ENCODE data around the gene COL23A1.
"Not testable (repeated sequence)": the region's sequence is repeated elsewhere in the genome, so short reads cannot be mapped to it uniquely, and the experiment has no call there.

The COL23A1 gene

DNA sequence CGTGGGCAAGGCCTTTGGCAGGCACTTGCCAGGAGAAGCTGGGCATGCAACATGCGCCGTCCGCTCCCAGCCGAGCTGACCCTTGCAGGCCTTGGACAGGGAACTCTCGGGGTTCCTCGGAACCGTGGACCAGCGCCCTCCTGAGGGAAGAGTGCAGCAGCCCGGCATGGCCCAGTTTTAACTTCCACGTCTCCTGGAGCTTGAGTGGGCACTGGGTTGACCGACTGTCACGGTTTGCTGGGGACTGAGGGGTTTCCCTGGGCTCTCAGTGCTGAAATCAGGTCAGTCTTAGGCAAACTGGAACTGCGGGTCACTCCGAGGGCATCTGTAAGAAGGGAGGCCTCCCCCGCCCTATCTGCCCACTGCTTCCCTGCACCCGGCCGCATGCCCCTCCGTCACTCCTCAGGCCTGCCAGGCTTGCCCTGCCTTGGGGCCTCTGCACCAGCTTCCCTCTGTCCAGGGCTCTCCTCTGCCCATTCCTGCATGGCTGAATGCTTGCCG, 270.6 kb downstream of the COL23A1 start:
- DNase-seq (ENCODE audit: low read depth) = no peak

DNA sequence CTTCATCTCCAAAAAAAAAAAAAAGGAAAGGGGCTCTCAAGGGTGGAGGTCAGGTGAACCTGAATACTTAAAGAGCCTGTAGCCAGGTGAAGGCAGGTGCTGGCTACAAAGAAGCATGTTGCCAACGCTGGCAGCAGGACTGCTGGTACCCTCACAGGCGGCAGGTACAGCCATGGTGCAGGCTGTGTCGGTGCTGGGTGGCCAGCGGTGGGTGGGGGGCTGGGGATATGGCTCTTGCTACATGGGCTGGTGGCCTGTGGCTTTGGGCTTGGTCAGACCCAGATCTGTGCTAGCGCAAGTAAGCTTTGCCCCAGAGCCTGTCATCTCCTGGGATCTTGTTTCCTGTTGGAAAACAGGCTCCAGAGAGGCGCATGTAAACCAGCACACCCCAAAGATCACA, 271.3 kb downstream of the COL23A1 start:
- no peak for DNase-seq (ENCODE audit: low read depth)

DNA sequence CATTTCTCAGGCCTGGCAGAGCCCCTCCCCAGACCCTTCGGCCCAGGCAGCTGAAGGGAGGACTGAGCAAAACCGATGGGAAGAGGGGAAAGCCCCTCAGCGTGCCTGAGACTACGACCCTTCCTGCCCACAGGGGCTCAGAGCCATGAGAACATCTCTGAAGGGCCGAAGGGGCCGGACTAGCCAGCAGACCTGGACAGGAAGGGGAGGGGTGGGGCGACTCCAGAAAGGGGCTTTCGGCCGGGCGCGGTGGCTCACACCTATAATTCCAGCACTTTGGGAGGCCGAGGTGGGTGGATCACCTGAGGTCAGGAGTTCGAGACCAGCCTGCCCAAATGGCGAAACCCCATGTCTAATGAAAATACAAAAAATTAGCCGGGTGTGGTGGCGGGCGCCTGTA, 271.8 kb downstream of the COL23A1 start:
- no peak for DNase-seq (ENCODE audit: low read depth)

DNA sequence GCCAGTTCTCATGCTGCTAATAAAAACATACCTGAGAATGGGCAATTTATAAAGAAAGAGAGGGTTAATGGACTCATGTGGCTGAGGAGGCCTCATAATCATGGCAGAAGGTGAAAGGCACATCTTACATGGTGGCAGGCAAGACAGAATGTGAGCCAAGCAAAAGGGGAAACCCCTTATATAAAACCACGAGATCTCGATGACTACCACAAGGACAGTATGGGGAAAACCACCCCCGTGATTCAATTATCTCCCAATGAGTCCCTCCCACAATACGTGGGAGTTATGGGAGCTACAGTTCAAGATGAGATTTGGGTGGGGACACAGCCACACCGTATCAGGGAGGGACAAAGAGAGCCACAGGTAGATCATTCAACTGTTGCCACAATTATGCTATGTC, 272.5 kb downstream of the COL23A1 start:
- DNase-seq (ENCODE audit: low read depth) = not testable (repeated sequence)

DNA sequence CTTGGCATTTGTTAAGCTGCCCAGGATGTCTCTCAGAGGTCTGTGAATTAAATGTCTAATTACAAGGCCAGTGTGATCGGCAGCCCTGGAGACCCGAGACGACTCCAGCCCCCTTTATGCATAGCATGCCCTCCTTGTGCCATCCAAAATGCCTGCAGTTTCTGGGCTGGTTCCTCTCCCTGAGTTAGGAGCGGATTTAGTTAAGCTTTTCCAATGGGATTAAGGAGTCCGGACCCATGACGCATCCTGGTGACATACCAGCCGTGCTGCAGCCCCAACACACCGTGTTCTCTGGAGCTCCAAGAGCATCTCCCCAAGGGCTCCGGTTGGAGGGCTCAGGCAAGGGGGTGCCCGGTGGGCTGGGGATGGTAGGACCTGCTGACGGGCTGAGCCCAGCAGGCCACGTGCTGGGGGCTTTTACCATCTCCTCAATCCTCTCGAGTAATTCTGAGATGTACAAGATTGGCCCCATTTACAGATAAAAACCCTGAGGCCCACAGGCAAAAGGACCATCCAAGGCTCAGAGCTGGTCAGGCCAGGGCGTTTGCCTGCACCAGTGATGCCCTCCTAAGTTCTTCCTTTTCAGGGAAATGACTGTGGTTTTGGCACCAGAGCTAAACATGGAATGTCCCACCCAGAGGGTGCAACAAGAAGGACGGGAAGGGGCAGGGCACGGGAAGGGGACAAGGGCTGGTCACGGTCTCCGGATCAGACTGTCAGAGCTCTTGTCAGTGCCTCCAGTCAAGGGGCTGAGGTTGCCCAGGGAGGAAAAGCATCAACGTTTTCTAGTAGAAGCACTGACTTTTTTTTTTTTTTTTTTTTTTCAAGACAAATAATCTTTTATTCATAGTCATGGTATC, 275.0 kb downstream of the COL23A1 start:
- no peak for DNase-seq (ENCODE audit: low read depth)

GRCh38 chr5:178314061-178314660, 276.0 kb downstream of the COL23A1 start:
- DNase-seq (ENCODE audit: low read depth) = no peak

DNA sequence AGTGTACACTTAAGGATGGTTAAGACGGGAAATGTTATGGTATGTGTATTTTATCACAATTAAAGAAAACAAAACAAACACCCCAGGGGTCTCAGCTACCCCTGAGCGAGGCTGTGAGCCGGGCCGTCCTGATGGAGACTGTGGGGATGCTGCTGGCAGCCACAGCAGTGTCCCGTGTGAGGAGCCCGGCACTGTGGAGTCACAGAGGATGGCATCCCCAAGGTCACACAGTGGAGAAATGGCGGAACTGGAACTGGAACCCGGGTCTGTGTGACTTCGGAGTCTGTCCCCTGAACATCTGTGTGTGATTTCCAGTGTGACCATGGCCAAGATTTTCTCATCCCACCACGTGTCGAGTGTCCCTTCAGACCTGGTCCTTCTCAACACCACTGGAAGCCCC, 276.9 kb downstream of the COL23A1 start:
- no peak for DNase-seq (ENCODE audit: low read depth)

DNA sequence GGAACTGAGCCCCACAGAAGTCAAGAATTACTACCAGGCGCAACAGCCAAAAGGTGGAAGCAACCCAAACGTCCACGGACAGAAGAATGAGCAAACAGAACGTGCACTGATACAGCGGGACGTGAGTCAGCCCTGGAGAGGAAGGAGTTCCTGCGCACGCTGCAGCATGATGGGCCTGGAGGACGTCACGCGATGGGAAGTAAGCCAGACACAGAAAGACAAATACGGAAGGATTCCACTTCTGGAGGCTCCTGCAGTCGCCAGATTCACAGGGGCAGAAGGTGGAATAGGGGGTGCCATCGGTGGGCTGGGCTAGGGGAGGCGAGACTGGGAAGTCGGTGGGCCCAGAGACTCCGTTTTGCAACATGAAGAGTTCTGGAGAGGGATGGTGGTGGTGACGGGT, 277.3 kb downstream of the COL23A1 start:
- no peak for DNase-seq (ENCODE audit: low read depth)

- no peak for DNase-seq (ENCODE audit: low read depth)
Observed at GRCh38 chr5:178310130-178310865, 279.9 kb downstream of the COL23A1 start.

GRCh38 chr5:178309271-178310013, 280.8 kb downstream of the COL23A1 start:
- DNase-seq (ENCODE audit: low read depth) = no peak

DNA sequence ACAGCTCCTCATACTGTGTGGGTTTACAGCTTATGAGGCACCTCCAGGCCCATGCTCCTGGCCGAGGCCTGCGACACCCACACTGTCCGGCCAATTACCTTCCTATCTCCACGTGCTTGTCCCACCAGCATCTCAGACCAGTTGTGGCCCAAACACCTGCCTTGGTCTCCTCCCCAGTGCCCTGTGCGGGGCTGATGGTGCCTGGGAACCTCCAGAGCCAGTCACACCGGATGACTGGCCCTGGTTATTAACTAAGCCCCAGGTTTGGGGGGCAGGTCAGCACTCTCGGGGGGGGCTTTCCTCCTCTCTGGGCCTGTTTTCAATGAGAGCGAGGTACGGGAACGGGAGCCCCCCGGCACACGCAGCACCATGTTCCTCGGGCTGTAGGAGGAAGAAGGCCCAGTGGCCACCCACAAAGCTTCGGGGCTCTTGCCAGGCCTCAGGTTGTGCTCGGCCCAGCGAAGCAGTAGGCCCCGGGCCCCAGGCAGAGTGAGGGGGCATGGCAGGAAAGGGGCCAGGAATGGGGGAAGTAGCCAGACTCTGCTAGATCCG, 281.6 kb downstream of the COL23A1 start:
- no peak for DNase-seq (ENCODE audit: low read depth)

DNA sequence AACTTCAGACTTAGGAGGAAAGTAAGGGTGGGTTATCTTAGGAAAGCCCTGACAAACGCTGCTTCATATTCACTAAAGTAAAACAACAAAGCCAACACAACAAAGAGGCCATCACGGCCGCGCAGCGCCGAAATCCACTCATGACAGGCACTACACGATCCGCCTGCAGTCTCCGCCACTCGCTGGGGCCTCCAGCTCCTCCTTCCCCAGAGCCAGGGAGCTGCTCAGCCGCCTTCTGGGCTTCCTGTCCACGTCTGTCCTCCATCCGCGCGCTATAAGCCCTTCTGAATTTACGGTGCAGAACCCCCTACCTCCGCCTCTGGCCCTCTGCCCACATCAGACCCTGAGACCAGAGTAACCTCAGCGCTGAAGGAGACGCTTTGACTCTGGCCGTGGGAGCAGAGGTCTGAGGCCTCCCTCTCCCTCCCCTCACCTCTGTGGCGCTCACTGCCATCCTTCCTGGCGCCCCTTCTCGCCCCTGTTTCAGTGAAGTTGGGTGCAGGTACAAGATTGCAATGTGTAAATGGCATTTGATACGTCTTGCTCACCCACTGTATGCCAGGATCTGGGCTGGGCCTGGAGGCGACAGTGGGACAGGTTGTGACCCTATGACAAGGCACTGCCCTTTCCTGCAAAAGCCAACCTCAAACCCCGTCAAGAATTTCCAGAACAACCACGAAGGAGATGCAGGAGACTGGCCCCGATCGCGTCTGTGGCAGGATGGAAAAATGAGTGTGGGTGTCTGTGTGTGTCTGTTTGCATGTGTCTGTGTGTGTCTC, 282.7 kb downstream of the COL23A1 start:
- no peak for DNase-seq (ENCODE audit: low read depth)

GRCh38 chr5:178306430-178307225, 283.6 kb downstream of the COL23A1 start:
- DNase-seq (ENCODE audit: low read depth) = no peak

- DNase-seq (ENCODE audit: low read depth) = no peak
Observed at GRCh38 chr5:178305801-178306200, 284.4 kb downstream of the COL23A1 start.

DNA sequence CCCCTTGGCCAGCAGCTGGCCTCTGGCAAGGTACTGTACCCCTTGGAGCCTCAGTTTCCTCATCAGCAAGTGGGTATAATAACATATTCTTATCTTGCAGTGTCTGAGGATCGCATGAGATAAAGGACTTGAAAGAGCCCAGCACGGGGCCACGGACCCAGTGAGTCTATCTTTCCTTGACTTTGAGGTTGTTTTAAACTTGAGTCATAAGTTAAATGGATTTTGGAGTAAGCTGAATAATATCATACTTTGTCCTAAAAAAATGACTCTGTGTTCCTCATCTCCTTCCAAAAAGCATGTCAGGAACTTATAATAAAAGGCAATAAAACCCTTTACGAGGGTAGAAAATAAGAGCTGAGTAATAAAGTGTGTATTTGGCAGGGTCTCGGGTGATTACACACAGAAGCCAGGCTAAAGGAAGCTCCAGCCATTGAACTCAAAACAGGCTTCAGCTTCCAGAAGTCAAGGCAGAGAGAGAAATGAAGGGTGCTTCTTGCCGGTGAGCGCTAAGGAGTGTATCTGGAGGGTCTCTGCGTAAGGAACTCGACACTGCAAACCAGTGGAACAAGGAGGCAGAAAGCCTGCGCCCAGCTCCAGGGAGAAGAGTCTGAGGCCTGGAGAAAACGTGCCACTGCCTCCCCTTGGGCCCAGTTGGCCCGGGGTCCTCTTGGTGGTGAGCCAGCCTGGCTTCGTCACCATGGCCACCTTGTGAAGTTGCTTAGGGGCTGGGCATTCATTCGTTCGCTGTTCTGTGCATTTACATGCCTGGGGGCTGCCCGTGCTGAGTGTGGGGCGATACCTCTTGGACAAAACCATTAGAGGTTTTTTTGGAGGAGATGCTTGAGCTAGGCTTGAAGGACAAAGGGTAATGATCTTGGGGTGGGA, 285.2 kb downstream of the COL23A1 start:
- no peak for DNase-seq (ENCODE audit: low read depth)

- DNase-seq (ENCODE audit: low read depth) = no peak
Observed at GRCh38 chr5:178304016-178304415, 286.2 kb downstream of the COL23A1 start.

DNA sequence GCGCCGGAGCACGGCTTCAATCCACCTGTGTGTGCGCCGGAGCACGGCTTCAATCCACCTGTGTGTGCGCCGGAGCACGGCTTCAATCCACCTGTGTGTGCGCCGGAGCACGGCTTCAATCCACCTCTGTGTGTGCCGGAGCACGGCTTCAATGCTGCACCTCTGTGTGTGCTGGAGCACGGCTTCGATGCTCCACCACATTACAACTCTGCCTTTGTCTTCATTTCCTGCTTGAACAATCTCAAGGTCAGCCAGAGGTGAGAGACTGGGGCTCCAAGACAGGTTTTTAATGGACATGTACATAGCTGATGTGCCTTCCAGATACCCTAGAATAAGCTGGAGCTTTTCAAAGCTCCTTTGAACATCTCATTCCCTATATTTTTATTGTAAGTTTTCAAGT, 287.9 kb downstream of the COL23A1 start:
- DNase-seq (ENCODE audit: low read depth) = not testable (repeated sequence)

DNA sequence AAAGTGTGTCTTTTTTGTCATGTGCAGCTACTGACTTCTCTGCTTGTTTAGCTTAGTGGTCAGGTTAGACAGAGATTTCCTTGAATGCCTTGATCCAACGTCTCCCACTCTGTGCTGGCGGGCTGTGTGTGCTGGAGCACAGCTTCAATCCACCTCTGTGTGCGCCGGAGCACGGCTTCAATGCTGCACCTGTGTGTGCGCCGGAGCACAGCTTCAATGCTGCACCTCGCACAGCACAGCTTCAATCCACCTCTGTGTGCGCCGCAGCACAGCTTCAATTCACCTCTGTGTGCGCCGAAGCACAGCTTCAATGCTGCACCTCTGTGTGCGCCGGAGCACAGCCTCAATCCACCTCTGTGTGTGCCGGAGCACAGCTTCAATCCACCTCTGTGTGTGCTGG, 288.6 kb downstream of the COL23A1 start:
- DNase-seq (ENCODE audit: low read depth) = no peak

DNA sequence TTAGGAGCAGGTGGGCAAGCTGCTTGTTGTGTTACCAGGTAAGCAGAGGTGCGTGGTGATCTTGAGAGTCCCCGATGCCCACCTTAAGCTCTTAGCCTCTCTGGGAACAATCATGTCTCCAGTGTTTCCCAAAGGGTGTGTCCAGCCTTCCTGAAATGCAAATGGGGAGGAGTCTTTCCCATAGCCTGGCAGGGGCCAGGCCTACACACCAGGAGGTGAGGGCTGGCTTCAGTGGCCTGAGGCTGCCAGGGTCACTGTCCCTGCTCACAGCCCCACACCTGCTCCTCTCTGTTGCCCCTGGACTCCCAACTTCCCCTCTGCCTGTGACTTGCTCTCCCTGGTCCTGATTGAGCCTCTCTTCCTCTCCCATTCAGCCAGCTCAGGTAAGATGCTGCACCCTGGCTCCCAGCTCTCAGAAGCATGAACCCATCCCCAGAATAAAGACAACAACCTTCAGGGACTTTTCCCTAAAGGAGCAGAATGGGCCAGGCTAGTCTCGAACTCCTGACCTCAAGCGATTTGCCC, 291.8 kb downstream of the COL23A1 start:
- no peak for DNase-seq (ENCODE audit: low read depth)

Data from activated T-helper 9 cell treated with anti-CD3 and anti-CD28 coated beads, Interleukin-2, amount 50 U/mL, for 16 hours (primary cell).